ENCODE data around the gene PNLIPRP1.

The PNLIPRP1 gene

GRCh38 chr10:116602648-116603400 is 12.1 kb downstream of the PNLIPRP1 start:
- no peak for DNase-seq

GRCh38 chr10:116606061-116606483 is 15.3 kb downstream of the PNLIPRP1 start:
- DNase-seq, result no peak

- DNase-seq, result no peak
Observed at GRCh38 chr10:116607336-116607735, 16.6 kb downstream of the PNLIPRP1 start.

GRCh38 chr10:116608686-116609594 is 18.2 kb downstream of the PNLIPRP1 start:
- DNase-seq, result no peak

GRCh38 chr10:116610443-116611152 is 19.8 kb downstream of the PNLIPRP1 start:
- DNase-seq, result no peak

- no peak for DNase-seq
Observed at GRCh38 chr10:116611153-116611545, 20.4 kb downstream of the PNLIPRP1 start.

- DNase-seq, result no peak
Observed at GRCh38 chr10:116612107-116612769, 21.5 kb downstream of the PNLIPRP1 start.

- DNase-seq, result no peak
Observed at GRCh38 chr10:116613471-116613870, 22.7 kb downstream of the PNLIPRP1 start.

- no peak for DNase-seq
Observed at GRCh38 chr10:116614796-116615195, 24.0 kb downstream of the PNLIPRP1 start.

GRCh38 chr10:116615199-116615776 is 24.5 kb downstream of the PNLIPRP1 start:
- no peak for DNase-seq

- no peak for DNase-seq
Observed at GRCh38 chr10:116620423-116621400, 30.0 kb downstream of the PNLIPRP1 start, which contains the start of gene PNLIPRP2. Gene PNLIPRP2 (plus strand): TSS chr10:116620953.

- DNase-seq, result no peak
Observed at GRCh38 chr10:116621476-116621875, 30.7 kb downstream of the PNLIPRP1 start.

- DNase-seq, result no peak
Observed at GRCh38 chr10:116621934-116622655, 31.3 kb downstream of the PNLIPRP1 start.

GRCh38 chr10:116625845-116626244 is 35.1 kb downstream of the PNLIPRP1 start:
- no peak for DNase-seq

- no peak for DNase-seq
Observed at GRCh38 chr10:116626815-116627214, 36.1 kb downstream of the PNLIPRP1 start.

- peak in 1 of 2 experiments; percentile 24 for DNase-seq
Observed at GRCh38 chr10:116627386-116627933, 36.7 kb downstream of the PNLIPRP1 start.

GRCh38 chr10:116629340-116629739 is 38.6 kb downstream of the PNLIPRP1 start:
- DNase-seq, result no peak

- DNase-seq, result no peak
Observed at GRCh38 chr10:116630020-116630419, 39.3 kb downstream of the PNLIPRP1 start.

- DNase-seq, result no peak
Observed at GRCh38 chr10:116631871-116632295, 41.1 kb downstream of the PNLIPRP1 start.
